ENCODE results near the gene DNAJC30. TPM values are rescaled to one million over a fixed set of nuclear protein-coding genes. Genes with fewer than 3 reads are reported as not detected.

Gene DNAJC30

GRCh38 chr7:73631558-73631957 lies 51.7 kb downstream of the DNAJC30 start:
- H2BK120ac ChIP-seq (ENCODE audit: low read depth, low read length) = no peak overlapping the region
- H3K14ac ChIP-seq (ENCODE audit: low read length) = no peak overlapping the region
- H2AFZ ChIP-seq (ENCODE audit: low read length) = no peak overlapping the region
- H3K79me1 ChIP-seq (ENCODE audit: low read depth, low read length) = no peaks in the 10 kb centered on the region
- peaks cover 0 to 20% (median 2%) of the 10 kb centered on the region in 3 experiments for H3K27me3 ChIP-seq (ENCODE audit: control insufficient read depth in 3 of 3, insufficient read depth in 3 of 3, low read depth in 1 of 3, low read length in 3 of 3)
- H3K4me1 ChIP-seq (ENCODE audit: control insufficient read depth in 2 of 2, insufficient read depth in 1 of 2, low read depth in 1 of 2, low read length in 2 of 2) = peaks cover 0 to 8% of the 10 kb centered on the region in 2 donors
- no peaks in the 10 kb centered on the region for H3K36me3 ChIP-seq (replicated peaks in 1 of 2; ENCODE audit: control insufficient read depth in 2 of 2, insufficient read depth in 2 of 2, low read length in 2 of 2)
- no peak overlapping the region for H2AK5ac ChIP-seq (ENCODE audit: low read depth, low read length)
- no peak overlapping the region for H2BK12ac ChIP-seq (ENCODE audit: low read length)
- no peak overlapping the region for H4K91ac ChIP-seq (ENCODE audit: low read depth, low read length, poor library complexity)
- no peak overlapping the region for H3K23ac ChIP-seq (ENCODE audit: low read depth, low read length, poor library complexity)
- H3K4ac ChIP-seq (ENCODE audit: low read length) = no peak overlapping the region
- H3K9ac ChIP-seq (ENCODE audit: low read depth, low read length, poor library complexity) = no peak overlapping the region
- no peak overlapping the region for H3K27ac ChIP-seq (replicated peaks; ENCODE audit: low read length)
- DNase-seq (ENCODE audit: low spot score) = no peak
- no peak overlapping the region for H3K4me2 ChIP-seq (ENCODE audit: insufficient read depth, low read length, poor library complexity, severe bottlenecking)
- WGBS, 2 donors (ENCODE audit: extremely low coverage in 2 of 2, insufficient read length in 2 of 2, insufficient replicate concordance in 1 of 2) = no CpG with 5 or more reads among the region's 1 CpG
- no peak overlapping the region for H4K8ac ChIP-seq (ENCODE audit: low read depth, low read length)
- H2BK15ac ChIP-seq (ENCODE audit: low read length) = no peak overlapping the region
- no peak overlapping the region for H3K18ac ChIP-seq (ENCODE audit: low read length)
- no peaks in the 10 kb centered on the region for H3K9me3 ChIP-seq (replicated peaks in 1 of 2; ENCODE audit: control insufficient read depth in 2 of 2, insufficient read depth in 1 of 2, low read depth in 1 of 2, low read length in 2 of 2)
- no peak overlapping the region for H2BK5ac ChIP-seq (ENCODE audit: low read length)
- no peak overlapping the region for H3K4me3 ChIP-seq (ENCODE audit: low read length in 2 of 2)

Small RNA genes within 50 kb of the gene (small RNA-seq; reads per million reads assigned to genes)
- gene MIR4284 (ENCODE audit: insufficient read depth) (not detected), gene RN7SL265P (ENCODE audit: insufficient read depth) (not detected)
